T-helper 9 cell (primary cell): ENCODE measurements around the gene MYO7A.

Experiments
- DNase-seq: peaks from one replicate; pipeline ENCODE4 v3.0.0-alpha.2; 2020

Gene MYO7A

GRCh38 chr11:77112641-77113381 lies 15.2 kb upstream of the MYO7A start:
- DNase-seq, result no peak

- DNase-seq, result no peak
Measured at GRCh38 chr11:77113382-77114088, 14.5 kb upstream of the MYO7A start.

GRCh38 chr11:77114089-77114463 lies 14.0 kb upstream of the MYO7A start:
- no peak for DNase-seq

GRCh38 chr11:77115181-77115611 lies 12.8 kb upstream of the MYO7A start:
- DNase-seq, result no peak

- no peak for DNase-seq
Measured at GRCh38 chr11:77115956-77116355, 12.1 kb upstream of the MYO7A start.

- no peak for DNase-seq
Measured at GRCh38 chr11:77117492-77117891, 10.6 kb upstream of the MYO7A start.

- no peak for DNase-seq
Measured at GRCh38 chr11:77118086-77118485, 10.0 kb upstream of the MYO7A start.

- DNase-seq, result no peak
Measured at GRCh38 chr11:77118971-77119370, 9.1 kb upstream of the MYO7A start.

GRCh38 chr11:77119531-77119936 lies 8.5 kb upstream of the MYO7A start:
- no peak for DNase-seq

GRCh38 chr11:77120571-77120970 lies 7.5 kb upstream of the MYO7A start:
- no peak for DNase-seq

- DNase-seq, result no peak
Measured at GRCh38 chr11:77121096-77121640, 6.9 kb upstream of the MYO7A start.

- DNase-seq, result no peak
Measured at GRCh38 chr11:77121876-77122575, 6.0 kb upstream of the MYO7A start.

- DNase-seq, result no peak
Measured at GRCh38 chr11:77122576-77123212, 5.4 kb upstream of the MYO7A start.

GRCh38 chr11:77123591-77123990 lies 4.5 kb upstream of the MYO7A start:
- DNase-seq, result no peak

- DNase-seq, result no peak
Measured at GRCh38 chr11:77124041-77124440, 4.0 kb upstream of the MYO7A start.

- no peak for DNase-seq
Measured at GRCh38 chr11:77124488-77124887, 3.6 kb upstream of the MYO7A start.

GRCh38 chr11:77125191-77125590 lies 2.9 kb upstream of the MYO7A start:
- no peak for DNase-seq

- DNase-seq, result no peak
Measured at GRCh38 chr11:77125695-77126094, 2.4 kb upstream of the MYO7A start.

- no peak for DNase-seq
Measured at GRCh38 chr11:77126156-77126775, 1.8 kb upstream of the MYO7A start.

GRCh38 chr11:77126861-77127234 lies 1.2 kb upstream of the MYO7A start:
- DNase-seq, result no peak

- DNase-seq, result peak; percentile 64
Measured at GRCh38 chr11:77127235-77127911, 673 bp upstream of the MYO7A start.
